GM11168 (cell line): Measurements from ENCODE around the gene LPCAT1.

ENCODE experiments used
- in situ Hi-C: fragments of 300-500 bp; cut with MboI; formaldehyde crosslinking; loops from one replicate; pipeline ENCODE4 v1.12.0; 2022; ENCODE audit warnings: low sequenced_read_pairs; ENCODE audit not compliant: unreplicated experiment

LPCAT1 gene

DNA sequence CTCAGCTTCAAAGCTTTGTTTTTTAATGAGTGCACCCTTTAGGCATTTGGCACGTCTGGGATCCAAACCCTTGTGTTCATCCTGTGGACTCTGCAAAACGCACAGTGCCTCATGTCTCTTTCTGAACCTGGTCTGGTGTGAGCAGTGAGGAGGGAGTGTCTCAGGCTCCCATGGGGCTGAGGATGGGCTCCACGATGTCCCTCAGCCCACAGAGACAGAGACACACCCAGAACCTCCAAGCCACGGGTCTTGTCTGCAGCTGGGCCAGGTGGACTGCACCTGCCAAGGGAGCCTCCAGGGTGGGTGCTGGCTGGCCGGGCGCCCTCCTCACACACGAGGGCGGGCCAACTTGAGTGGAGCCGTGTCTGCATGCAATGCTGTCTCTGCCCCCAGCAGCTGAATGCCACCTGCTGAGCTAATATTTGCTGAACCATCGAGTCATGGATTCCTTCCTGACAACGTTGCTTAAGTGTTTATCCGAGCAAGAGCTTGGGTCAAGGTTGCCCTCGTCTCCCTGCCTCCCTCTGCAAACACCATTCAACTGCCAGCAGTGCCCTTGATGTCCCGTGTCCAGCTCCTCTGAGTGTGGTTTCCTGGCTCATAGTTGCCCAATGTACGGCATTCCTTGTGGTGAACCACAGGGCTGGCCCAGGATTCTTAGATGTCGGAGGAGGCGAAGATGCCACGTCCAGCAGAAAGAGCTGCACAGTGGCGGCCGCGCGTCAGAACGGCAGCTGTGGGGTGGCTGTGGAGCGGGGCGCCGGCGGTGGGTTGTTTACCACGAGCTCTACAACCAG is 31.4 kb upstream of the LPCAT1 start:
- in situ Hi-C loops, result no loop called here

DNA sequence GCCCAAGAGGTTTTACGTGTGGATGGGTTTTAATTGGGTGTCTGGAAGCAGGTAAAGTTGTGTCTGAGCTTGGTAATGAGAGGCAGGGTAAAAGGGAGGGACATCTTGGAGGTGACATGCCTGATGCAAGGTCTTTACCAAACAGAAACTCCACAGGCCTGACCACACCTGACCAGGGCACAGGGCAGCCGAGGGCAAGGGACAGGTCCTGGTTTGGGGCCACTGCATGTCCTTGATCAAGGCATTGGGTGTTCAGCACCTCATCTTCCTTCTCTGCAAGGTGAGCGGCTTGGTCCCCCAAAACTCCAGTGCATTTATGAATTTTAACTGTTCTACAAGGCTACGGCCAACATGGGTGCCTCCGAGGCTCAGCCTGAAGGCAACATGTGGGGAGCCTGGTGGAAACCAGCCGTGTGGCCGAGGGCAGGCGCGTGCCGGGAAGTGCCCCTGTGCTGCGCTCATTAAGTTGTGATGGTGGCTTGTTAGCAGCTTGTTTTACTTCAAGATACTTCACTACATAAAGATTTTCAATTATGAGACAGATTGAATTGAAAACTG is 30.7 kb upstream of the LPCAT1 start:
- in situ Hi-C loops, result no loop called here

DNA sequence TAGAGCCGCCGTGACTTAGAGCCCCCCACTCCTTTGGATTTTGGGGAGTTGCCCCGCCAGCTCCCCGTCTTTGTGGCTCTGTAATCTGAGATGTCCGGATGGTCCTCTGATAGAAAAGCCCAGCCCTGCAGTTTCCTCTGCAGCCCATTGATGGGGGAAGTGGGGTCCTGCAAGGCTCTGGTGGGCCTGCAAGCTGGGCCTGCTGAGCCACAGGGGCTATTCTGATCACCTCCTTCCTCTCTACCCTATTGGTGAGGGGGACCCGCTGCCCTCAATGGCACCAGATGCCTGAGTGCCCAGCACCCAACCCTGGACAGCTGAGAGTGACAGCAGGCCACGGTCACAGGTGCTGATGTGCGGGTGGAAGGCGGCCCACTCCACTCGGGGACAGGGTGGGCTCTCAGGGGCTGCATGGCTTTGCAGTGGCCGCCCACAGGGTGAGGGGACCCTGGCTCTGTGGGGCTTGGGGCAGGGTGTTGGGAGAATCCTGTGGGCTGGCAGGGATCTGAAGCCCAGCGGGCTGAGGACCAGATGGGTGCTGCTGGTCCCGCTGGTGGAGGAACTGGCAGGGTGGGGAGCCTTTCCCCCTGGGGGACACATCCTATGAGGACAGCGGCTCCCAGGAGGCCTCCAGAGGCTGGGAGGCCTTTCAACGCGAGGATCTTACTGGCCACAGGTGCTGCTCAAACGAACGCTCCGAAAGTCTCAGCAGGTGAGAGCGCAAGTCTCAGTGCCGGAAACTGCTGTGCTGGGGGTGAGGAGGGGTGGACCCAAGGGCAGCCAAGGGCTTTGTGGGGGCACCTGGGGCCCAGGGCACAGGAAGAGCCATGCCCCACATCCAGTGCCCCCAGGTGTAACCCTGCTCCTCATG is 30.0 kb upstream of the LPCAT1 start:
- in situ Hi-C loops, result no loop called here

DNA sequence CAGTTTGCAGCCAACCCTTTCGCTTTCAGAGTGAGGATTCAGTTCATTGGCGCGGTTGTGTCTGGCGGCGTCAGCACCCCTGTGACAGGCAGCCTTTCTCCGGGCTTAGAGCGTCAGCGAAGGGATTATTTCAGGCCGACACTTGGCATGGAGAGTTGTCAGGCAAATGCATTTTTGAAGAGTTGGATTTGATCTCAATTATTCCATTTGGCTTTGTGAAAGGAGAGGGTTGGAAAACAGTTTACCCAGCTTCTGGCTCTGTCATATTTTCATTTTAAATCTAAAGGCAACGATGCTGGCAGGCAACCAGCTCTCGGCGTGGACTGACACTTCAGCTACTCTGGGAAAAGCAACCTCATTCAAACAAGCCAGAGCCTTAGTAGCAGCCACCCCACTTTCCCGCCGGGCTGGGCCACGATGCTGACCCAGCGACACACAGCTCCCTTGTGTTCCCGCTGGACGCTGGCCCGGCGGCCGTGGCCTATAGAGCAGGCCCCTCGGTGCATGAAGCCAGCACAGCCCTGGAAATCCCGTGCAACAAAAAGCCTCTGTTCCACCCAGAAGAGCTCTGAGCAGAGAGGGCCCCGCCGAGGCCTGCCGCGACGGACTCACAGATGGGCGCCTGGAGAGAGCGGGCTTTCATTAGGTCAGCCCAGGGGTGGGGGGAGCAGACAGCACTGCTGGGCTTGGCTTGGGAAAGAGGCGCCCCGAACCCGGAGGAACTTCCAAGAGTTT is 28.9 kb upstream of the LPCAT1 start:
- in situ Hi-C loops, result no loop called here

DNA sequence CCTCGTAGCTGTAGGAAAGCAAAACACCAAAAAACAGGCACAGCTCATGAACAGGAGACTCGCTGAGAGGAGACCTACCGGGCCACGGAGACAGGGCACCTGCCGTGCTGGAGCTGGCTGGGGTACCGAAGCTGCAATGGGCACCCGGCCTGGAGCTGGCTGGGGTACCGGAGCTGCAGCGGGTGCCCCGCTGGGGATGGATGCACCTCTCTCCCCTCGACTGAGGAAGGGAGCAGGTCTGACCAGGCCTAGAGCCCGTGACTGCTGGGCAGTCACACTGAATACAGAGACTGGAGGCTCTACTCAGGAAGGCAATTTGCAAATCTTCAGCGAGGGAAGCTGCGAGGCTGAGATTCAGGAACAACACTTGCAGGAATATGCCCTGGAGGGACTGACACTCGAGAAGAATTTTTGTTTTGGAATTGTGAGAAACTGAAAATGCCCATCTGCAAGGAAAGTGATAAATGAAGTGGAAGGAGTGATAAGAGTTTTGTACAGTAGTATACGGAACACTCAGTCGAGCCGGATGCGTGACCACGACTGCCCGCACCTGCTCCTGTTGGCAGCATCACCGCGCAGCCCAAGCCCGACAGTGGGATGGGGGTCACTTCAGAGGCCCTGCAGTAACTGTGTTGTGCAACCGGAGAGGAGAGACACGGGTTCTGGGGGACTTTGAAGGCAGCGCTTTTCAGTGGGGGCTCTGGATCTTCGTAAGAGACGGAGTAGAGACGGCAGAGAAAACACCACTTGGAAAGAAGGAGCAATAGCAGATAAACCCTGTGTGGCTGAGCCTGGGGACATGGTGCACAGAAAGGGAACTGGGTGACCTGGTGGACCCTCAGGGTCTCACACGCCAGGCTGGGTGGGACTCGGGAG is 27.9 kb upstream of the LPCAT1 start:
- in situ Hi-C loops, result no loop called here

DNA sequence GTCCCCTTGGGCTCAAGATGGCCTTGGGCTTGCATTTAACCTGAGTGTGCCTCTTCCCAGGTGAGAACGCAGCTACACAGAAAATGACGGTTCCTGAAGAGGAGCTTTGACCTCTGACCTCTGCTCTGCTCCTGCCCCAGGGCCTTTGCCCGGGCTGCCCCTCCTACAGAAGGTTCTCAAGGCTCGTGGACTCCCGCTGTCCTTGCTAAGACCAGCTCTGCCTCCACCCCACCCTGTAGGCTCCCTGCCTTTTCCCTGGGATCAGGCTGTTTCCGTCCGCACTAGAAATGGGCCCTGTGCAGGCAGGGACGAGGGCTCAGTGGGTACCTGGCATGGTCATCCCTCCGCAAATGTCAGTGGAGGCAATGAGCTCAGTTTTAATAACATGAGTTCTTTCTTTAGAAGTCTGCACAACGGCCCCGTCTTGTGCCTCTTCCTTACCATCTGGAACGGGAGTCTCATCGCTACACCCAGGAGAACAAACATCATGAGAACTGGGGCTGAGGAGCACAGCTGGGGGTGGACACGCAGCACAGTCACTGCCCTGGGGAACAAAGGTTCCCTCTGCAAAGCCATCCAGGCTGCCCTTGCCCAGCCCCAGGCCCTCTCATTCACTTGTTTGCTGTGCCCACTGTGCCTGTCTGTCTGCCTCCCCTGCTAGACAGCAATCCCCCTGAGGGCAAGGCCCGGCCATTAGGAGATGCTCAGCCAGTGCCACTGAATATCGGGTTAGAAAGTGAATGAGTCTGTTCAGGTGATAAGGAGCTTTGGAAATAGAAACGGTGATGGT is 26.7 kb upstream of the LPCAT1 start:
- in situ Hi-C loops, result no loop called here

DNA sequence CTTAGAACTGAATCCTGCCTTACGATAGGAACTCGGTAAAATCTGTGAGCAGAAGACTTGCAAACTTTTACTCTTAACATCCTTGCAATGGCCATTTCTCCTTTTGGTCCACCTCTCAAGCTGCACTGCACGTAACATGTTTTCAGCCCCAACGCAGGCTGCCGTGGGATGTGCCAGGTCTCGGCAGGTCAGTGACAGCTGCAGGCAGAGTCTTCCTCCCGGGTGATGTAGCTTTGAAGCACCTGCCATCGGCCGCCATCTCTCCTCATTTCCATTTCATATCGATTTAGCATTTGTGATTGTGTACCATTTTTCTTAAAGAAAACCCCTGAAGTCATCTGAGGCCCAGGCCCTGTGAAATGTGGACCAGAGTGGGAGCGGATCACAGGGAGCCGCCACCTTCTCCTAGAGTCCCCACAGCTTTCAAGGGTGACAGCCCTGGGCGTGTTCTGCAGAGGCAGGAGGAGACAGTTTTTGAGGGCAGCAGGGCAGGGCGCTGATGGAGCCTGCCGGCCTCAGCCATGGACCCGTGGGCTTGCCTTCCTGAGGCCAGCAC is 25.8 kb upstream of the LPCAT1 start:
- in situ Hi-C loops, result no loop called here

DNA sequence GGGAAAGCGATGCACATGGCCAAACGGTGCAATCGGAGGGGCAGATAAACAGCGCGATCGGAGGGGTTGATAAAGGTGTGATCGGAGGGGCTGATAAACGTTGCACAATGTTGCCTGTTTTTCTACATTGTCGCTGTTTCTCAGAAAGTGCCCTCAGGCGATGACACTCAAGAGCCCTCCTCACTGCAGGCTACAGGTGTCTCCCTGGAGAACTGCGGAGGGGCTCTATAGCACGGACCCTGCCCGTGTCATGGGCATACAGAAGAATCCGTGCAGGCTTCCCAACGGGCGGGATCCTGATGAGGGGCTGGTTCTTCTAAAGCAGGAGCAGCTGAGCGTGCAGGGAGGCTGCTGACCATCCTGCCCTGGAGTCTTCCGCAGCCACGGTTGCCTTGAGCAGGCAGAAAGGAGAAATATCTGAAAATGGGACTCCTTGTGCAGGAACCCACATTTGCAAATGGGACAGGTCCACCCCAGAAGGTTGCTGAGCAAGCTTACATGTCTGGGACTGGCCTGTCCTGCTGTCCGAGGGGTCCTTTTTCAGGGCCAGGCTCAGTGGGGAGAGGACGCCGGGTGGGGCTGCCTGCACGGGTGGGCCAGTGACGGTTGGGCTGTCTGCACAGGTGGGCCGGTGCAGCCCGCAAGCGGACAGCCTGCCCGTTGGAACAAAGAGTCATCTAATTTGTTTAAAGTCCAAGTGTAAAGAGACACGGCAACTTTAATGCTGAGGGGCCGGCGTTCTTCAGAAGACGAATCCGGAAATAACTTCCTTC is 25.1 kb upstream of the LPCAT1 start:
- in situ Hi-C loops, result no loop called here

DNA sequence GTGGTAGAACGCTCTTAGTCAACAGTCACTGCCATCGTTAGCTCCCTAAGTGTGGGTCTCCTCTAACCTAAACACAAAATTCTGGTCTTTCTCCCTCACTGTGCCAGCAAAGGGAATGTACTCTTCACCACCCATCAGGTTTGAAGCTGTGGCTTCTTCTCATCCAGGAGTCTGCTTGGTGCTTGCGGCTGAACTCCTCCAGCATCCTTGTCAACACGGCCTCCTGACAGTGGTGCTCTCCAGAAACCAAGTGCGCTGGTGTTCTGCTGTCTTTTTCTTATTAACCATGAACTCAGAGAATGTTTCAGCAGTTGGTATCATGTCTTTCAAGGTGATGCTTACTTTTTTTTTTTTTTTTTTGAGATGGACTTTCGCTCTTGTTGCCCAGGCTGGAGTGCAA is 23.9 kb upstream of the LPCAT1 start:
- in situ Hi-C loops, result no loop called here

DNA sequence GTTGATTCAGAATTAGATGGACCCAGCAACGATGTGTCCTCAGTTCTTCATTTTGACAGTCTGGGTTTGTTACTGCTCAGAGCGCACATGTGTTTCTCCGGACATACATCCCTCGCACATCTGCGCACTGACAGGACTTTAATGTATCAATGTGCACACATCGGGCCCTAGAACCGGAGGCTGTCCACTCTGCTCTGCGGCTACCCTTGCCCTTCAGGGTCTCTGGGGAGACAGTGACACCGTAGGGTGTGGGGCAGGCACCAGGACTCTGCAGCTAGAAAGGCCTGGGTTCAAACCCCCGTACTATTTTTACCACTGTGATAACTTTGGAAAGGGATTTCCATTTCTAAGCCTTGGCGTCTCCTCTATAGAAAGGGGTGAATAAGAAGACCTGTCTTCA is 23.5 kb upstream of the LPCAT1 start:
- in situ Hi-C loops, result no loop called here

DNA sequence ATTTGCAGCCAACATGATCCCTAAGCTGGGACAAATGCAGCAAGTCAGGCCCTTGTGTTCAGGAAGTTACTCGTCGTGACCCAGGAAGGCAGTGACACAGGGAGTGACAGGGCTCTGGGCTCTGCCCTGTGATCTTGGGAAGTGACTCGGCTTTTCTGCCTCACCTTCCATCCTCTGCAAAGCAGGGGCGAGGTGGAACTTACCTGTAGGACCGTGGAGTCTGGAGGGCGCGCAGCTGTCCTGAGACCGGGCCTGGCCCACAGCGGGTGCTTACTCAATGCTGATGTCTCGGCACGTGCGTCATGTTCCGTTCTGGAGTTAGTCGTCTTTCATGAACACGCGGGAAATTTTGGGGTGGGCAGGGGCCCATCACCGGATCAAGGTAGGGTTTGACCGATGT is 22.8 kb upstream of the LPCAT1 start:
- in situ Hi-C loops, result no loop called here

DNA sequence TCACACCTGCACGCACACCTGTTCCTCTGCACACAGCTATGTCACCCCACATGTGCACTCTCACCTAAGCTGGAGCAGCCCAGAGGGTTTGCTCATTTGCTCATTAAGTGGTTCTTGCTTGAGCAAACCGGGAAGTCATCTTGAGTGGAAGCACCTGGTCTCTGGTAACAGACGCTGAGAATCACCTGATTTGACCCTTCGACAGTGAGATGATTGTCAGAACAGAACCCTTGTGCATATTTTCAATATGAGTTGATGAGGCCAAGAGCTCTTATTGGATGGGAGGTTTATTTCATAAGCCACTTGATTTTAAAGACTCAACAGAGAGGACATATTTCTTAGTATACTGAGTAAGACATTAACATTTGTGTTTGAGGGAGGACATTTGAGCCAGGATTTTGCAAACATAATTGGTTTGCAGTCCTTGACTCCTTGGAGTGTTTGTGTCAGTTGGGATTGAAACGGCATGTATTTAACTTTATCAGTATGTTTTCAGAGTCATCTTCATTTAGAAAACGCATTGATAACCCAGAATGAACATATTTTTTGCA is 22.1 kb upstream of the LPCAT1 start:
- in situ Hi-C loops, result no loop called here

DNA sequence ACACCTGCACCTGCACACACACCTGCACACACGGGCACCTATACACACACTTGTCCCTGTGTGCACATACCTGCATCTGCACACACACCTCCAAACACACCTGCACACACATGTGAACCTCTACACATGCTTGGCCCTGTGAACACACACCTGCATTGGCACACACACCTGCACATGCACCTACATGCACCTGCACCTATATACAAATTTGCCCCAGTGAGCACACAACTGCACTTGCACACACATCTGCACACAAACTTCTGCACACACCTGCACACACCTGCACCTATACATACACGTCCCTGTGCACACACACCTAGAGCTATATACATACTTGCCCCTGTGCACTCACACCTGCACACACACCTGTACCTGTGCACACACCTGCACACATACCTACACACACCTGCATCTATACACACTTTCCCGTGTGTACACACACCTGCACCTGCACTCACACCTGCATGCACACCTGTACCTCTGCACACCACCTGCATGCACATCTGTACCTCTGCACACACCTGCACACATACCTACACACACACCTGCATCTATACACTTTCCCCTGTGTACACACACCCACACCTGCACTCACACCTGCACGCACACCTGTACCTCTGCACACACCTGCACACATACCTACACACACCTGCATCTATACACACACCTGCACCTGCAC is 21.5 kb upstream of the LPCAT1 start:
- in situ Hi-C loops, result no loop called here

DNA sequence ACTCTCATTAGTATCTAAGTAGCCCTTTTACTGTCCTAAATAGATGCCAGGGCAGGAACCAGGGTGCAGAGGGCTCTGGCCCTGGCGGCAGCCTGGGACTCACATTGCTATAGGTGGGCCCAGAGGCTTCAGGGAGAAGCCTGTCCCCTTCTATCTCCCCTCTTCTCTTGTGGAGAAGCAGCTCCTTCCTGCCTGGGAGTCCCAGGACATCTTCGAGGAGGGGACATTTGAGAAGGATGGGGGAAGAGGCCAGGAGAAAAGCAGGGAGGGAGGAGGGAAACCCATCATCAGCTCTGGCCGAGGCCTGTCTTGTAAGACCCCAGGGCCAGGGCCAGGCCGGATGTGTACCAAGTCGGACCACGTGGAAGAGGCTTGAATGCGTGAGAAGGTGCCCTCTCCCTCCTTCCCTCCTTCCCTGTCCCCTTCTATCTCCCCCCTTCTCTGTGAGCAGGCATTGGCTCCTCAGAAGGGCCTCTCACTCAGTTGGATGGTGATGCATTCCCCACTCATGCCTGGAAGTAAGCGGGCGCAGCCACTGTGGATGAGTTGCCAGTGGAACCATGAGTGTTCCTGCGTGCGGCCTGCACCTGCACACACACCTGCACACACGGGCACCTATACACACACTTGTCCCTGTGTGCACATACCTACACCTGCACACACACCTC is 20.7 kb upstream of the LPCAT1 start:
- in situ Hi-C loops, result no loop called here

DNA sequence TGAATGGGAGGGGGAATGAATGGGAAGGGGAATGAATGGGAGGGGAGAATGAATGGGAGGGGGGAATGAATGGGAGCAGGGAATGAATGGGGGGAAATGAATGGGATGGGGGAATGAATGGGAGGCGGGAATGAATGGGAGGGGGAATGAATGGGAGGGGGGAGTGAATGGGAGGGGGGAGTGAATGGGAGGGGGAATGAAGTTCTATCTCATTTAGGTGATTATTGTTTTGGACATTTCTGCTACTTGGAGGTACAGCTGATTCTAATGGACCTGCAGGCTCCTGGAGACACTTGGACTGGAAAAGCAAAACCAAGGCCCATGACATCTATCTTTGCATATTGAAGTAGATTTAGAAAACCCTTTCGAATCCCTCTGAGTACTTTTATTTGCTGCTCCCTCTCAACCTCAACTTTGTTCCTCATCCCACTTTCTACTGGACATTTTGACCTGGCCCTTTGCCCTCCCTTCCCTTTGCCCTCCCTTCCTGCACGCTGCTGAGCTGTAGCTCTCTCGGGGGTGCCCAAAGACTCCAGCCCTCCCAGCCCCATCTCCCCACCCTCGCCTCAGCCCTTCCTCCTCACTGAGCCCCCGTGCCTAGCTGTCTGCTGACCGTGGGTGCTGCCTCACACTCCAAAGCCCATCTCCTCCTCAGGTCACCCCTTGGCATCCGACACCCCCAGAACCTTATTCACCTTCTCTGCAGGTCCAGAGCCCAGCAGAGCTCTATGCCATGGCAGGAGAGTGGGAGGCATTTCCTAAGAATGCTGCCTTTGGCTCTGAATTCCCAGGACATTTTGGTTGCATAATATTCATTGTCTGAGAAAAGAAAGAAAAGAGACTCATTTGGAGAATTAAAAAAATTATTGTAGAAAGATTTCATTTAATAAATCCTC is 19.9 kb upstream of the LPCAT1 start:
- in situ Hi-C loops, result no loop called here

DNA sequence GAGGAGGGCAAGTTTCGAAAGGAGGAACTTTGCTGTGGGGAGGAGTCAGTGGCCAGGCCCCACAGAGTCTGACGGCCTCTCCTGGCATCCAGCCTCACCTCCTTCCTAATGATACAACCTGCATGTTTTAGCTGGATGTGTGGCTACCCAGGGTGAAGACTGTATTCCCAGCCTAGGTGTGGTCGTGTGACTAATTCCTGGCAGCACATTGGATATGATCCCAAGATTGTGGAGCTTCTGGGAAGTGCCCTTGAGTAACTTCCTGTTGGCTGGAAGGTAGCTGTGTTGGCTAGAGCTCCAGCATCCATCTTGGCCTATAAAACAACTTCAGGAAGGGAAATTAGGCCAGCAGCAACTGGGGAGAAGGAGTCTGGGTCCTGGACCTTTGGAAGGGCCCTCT is 19.0 kb upstream of the LPCAT1 start:
- in situ Hi-C loops, result no loop called here
